Measurements from ENCODE around the gene HTR3E. TPM values are rescaled to one million over a fixed set of nuclear protein-coding genes. Genes with fewer than 3 reads are reported as not detected.
"Not testable (repeated sequence)": the region's sequence is repeated elsewhere in the genome, so short reads cannot be mapped to it uniquely, and the experiment has no call there.

Gene HTR3E
- total RNA-seq, 2 experiments from 2014 or later, result not detected

GRCh38 chr3:184121031-184121430 is 24.2 kb downstream of the HTR3E start:
- H3K9me3 Mint-ChIP-seq (ENCODE audit: low read depth); ATAC-seq; intact Hi-C loops (cut with DNase I, micrococcal nuclease); DNase-seq; H3K4me1 Mint-ChIP-seq; H3K27me3 Mint-ChIP-seq; H3K36me3 Mint-ChIP-seq (ENCODE audit: low read depth); POLR2A ChIA-PET; H3K27ac Mint-ChIP-seq; H3K4me3 Mint-ChIP-seq: not testable (repeated sequence)
- CTCF ChIA-PET, result interaction anchor here (0.7 kb wide), 1 partner anchor 476 kb away, joined by 3 read pairs; no protein-coding TSS in a partner anchor

DNA sequence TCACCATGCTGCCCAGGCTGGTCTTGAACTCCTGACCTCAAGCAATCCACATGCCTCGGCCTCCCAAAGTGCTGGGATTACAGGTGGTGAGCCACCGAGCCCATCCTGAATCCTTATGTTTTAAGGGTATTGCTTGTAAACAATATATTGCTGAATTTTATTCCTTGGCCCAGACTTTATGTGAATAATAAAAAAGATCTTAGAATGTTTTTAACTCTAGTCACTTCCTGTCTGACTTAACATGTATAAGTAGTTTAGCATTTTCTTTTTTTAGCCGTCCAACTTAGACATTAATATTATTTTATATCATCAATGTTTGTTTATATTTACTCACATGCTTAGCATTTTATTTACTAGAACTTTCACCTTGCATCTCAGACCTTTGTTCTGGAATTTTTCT is 29.1 kb downstream of the HTR3E start:
- Mint-ChIP-seq H3K27me3 (no peaks in the 10 kb centered on the region), H3K36me3 (ENCODE audit: low read depth) (no peaks in the 10 kb centered on the region), H3K4me3 (no peak overlapping the region), H3K4me1 (no peaks in the 10 kb centered on the region), H3K9me3 (ENCODE audit: low read depth) (no peaks in the 10 kb centered on the region), H3K27ac (no peak overlapping the region)
- intact Hi-C loops (cut with DNase I, micrococcal nuclease), result no loop called here
- ChIA-PET POLR2A (interaction anchor here (0.6 kb wide), 1 partner anchor 17 kb away, joined by 6 read pairs; no protein-coding TSS in a partner anchor), CTCF (no interaction called here)
- no peak for ATAC-seq
- DNase-seq, result no peak

GRCh38 chr3:184129012-184129411 is 32.1 kb downstream of the HTR3E start:
- H3K27ac Mint-ChIP-seq, result no peak overlapping the region
- ATAC-seq, result peak; percentile 63
- H3K4me3 Mint-ChIP-seq, result no peak overlapping the region
- H3K36me3 Mint-ChIP-seq (ENCODE audit: low read depth), result no peaks in the 10 kb centered on the region
- DNase-seq, result peak; percentile 41
- no peaks in the 10 kb centered on the region for H3K9me3 Mint-ChIP-seq (ENCODE audit: low read depth)
- no peaks in the 10 kb centered on the region for H3K27me3 Mint-ChIP-seq
- peaks cover 7% of the 10 kb centered on the region for H3K4me1 Mint-ChIP-seq
- ChIA-PET POLR2A (no interaction called here), CTCF (interaction anchor here (0.6 kb wide), 1 partner anchor 244 kb away, joined by 3 read pairs; no protein-coding TSS in a partner anchor)
- intact Hi-C loops (cut with DNase I, micrococcal nuclease), result no loop called here

DNA sequence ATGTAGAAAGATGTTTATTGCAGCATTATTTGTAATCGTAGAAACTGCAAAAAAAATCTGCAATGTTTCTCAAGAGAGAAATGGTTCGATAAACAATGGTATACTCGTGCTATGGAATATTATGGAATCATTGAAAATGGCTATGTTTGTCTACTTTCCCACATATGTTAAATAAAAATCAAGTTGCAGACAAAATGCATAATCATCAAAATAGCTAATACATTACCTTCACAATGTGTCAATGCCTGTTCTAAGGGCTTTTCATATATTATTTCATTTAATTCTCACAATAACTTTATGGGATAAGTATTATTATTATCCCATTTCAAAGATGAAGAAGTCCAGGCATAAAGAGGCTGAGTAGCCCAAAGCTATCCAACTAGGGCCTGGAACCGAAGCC is 36.1 kb downstream of the HTR3E start:
- Mint-ChIP-seq H3K9me3 (ENCODE audit: low read depth) (no peaks in the 10 kb centered on the region), H3K4me3 (no peak overlapping the region), H3K36me3 (ENCODE audit: low read depth) (peaks cover 12% of the 10 kb centered on the region), H3K27ac (no peak overlapping the region), H3K4me1 (peaks cover 27% of the 10 kb centered on the region), H3K27me3 (no peaks in the 10 kb centered on the region)
- POLR2A ChIA-PET, result no interaction called here
- ATAC-seq (no peak), DNase-seq (no peak)
- CTCF ChIA-PET, result interaction anchor here (0.7 to 1.4 kb wide), 3 partner anchors 115 to 1367 kb away, joined by 3 read pairs; partner anchors contain the start of gene ABCC5
- intact Hi-C loops (cut with DNase I, micrococcal nuclease), result loop anchor here in 1 of 2 experiments (10.0 kb wide), 1 partner anchor 238 kb away; no protein-coding TSS in a partner anchor

- DNase-seq (peak; percentile 76), ATAC-seq (peak; percentile 24)
- intact Hi-C loops (cut with DNase I, micrococcal nuclease), result loop anchor here (2.0 to 10.0 kb wide), 3 partner anchors 21 to 239 kb away; partner anchors contain the start of gene DVL3 (in 1 of the 2)
- CTCF ChIA-PET, result interaction anchor here (0.8 to 3.0 kb wide), 7 partner anchors 9 to 153 kb away, joined by 3 to 11 read pairs (median 4); partner anchors contain the start of genes ABCC5 and AP2M1
- Mint-ChIP-seq H3K36me3 (ENCODE audit: low read depth) (peaks cover 14% of the 10 kb centered on the region), H3K27ac (peak overlapping the region; percentile 92), H3K9me3 (ENCODE audit: low read depth) (no peaks in the 10 kb centered on the region), H3K4me3 (peak overlapping the region; percentile 97), H3K27me3 (no peaks in the 10 kb centered on the region), H3K4me1 (peaks cover 29% of the 10 kb centered on the region)
- POLR2A ChIA-PET, result interaction anchor here (0.5 to 0.9 kb wide), 3 partner anchors 22 to 420 kb away, joined by 3 to 7 read pairs (median 5); no protein-coding TSS in a partner anchor
These were observed 37.2 kb downstream of the HTR3E start for GRCh38 chr3:184133840-184134745.

DNA sequence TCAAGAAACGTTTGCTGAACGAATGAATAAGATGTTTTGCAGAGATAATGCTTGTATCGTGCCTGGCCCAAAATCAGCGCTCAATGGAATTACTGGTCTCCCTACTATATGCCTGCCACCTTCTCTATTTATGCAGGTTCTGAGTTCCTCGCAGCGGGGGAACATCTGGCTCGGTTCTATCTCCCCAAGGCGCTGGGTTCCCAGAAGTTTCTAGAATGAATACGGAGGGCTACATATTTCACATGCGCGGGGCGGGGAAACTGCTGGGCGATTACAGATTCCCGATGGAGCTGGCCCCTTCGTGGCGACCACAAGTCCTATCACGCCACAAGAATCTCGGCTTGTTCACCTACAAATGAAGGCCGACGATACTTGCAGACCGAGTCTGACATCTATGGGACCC is 37.9 kb downstream of the HTR3E start:
- intact Hi-C loops (cut with DNase I, micrococcal nuclease), result loop anchor here (1.0 to 10.0 kb wide), 11 partner anchors 20 to 497 kb away; partner anchors contain the start of genes ABCF3 (in 2 of the 2), AP2M1 (in 2 of the 2), DVL3 (in 2 of the 2) and EEF1AKMT4 (in 2 of the 2)
- CTCF ChIA-PET, result interaction anchor here (1.0 to 3.0 kb wide), 5 partner anchors 10 to 49 kb away, joined by 3 to 11 read pairs (median 4); partner anchors contain the start of gene AP2M1
- Mint-ChIP-seq H3K36me3 (ENCODE audit: low read depth) (peaks cover 14% of the 10 kb centered on the region), H3K27me3 (no peaks in the 10 kb centered on the region), H3K9me3 (ENCODE audit: low read depth) (no peaks in the 10 kb centered on the region), H3K27ac (peak overlapping the region; percentile 92), H3K4me1 (peaks cover 29% of the 10 kb centered on the region), H3K4me3 (peak overlapping the region; percentile 97)
- ATAC-seq (peak; percentile 35), DNase-seq (no peak)
- POLR2A ChIA-PET, result interaction anchor here (0.5 kb wide), 1 partner anchor 421 kb away, joined by 7 read pairs; no protein-coding TSS in a partner anchor

- Mint-ChIP-seq H3K4me3 (peak within 1 kb of the TSS; percentile 97), H3K4me1 (peaks cover 29% of the 10 kb centered on the region), H3K9me3 (ENCODE audit: low read depth) (no peaks in the 10 kb centered on the region), H3K36me3 (ENCODE audit: low read depth) (peaks cover 18% of the 10 kb centered on the region), H3K27me3 (no peaks in the 10 kb centered on the region), H3K27ac (peak within 1 kb of the TSS; percentile 92)
- intact Hi-C loops (cut with DNase I, micrococcal nuclease), result loop anchor here (1.0 to 10.0 kb wide), 11 partner anchors 19 to 498 kb away; partner anchors contain the start of genes ABCF3 (in 2 of the 2), AP2M1 (in 2 of the 2), DVL3 (in 2 of the 2) and EEF1AKMT4 (in 2 of the 2)
- ATAC-seq, result peak; percentile 90
- ChIA-PET POLR2A (no interaction called here), CTCF (interaction anchor here (0.9 to 3.0 kb wide), 4 partner anchors 9 to 242 kb away, joined by 3 to 11 read pairs (median 4); no protein-coding TSS in a partner anchor)
- peak; percentile 93 for DNase-seq
These were observed 38.5 kb downstream of the HTR3E start, which contains the start of gene EIF2B5 for GRCh38 chr3:184135149-184135910. Gene EIF2B5 (plus strand): TSS chr3:184135358. CDS start chr3:184135386, 28 bp downstream.

GRCh38 chr3:184135911-184136260 is 39.0 kb downstream of the HTR3E start:
- DNase-seq, result no peak
- ATAC-seq, result no peak
- POLR2A ChIA-PET, result no interaction called here
- H3K27me3 Mint-ChIP-seq, result no peaks in the 10 kb centered on the region
- H3K4me1 Mint-ChIP-seq, result peaks cover 29% of the 10 kb centered on the region
- H3K4me3 Mint-ChIP-seq, result peak overlapping the region; percentile 97
- H3K36me3 Mint-ChIP-seq (ENCODE audit: low read depth), result peaks cover 20% of the 10 kb centered on the region
- H3K9me3 Mint-ChIP-seq (ENCODE audit: low read depth), result no peaks in the 10 kb centered on the region
- CTCF ChIA-PET, result interaction anchor here (0.9 to 3.0 kb wide), 3 partner anchors 9 to 243 kb away, joined by 4 to 11 read pairs (median 4); no protein-coding TSS in a partner anchor
- peak overlapping the region; percentile 92 for H3K27ac Mint-ChIP-seq
- intact Hi-C loops (cut with DNase I, micrococcal nuclease), result loop anchor here (1.0 to 10.0 kb wide), 11 partner anchors 19 to 499 kb away; partner anchors contain the start of genes ABCF3 (in 2 of the 2), AP2M1 (in 2 of the 2), DVL3 (in 2 of the 2) and EEF1AKMT4 (in 2 of the 2)

DNA sequence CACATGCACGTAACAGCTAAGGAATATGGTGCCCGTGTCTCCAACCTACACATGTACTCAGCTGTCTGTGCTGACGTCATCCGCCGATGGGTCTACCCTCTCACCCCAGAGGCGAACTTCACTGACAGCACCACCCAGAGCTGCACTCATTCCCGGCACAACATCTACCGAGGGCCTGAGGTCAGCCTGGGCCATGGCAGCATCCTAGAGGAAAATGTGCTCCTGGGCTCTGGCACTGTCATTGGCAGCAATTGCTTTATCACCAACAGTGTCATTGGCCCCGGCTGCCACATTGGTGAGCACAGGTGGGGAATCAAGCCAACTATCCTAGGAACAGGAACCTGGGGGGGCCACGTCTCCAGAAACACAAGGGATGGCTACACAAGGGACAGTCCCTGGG is 43.6 kb downstream of the HTR3E start:
- intact Hi-C loops (cut with DNase I, micrococcal nuclease), result loop anchor here in 1 of 2 experiments (1.0 kb wide), 1 partner anchor 47 kb away; no protein-coding TSS in a partner anchor
- DNase-seq (no peak), ATAC-seq (no peak)
- CTCF ChIA-PET, result no interaction called here
- H3K4me3 Mint-ChIP-seq, result no peak overlapping the region
- H3K36me3 Mint-ChIP-seq (ENCODE audit: low read depth), result peaks cover 57% of the 10 kb centered on the region
- peaks cover 21% of the 10 kb centered on the region for H3K4me1 Mint-ChIP-seq
- POLR2A ChIA-PET, result no interaction called here
- H3K9me3 Mint-ChIP-seq (ENCODE audit: low read depth), result no peaks in the 10 kb centered on the region
- no peaks in the 10 kb centered on the region for H3K27me3 Mint-ChIP-seq
- H3K27ac Mint-ChIP-seq, result no peak overlapping the region

- peaks cover 57% of the 10 kb centered on the region for H3K36me3 Mint-ChIP-seq (ENCODE audit: low read depth)
- no peaks in the 10 kb centered on the region for H3K27me3 Mint-ChIP-seq
- ChIA-PET POLR2A (no interaction called here), CTCF (no interaction called here)
- intact Hi-C loops (cut with DNase I, micrococcal nuclease), result no loop called here
- ATAC-seq, result no peak
- DNase-seq, result no peak
- no peak overlapping the region for H3K4me3 Mint-ChIP-seq
- H3K9me3 Mint-ChIP-seq (ENCODE audit: low read depth), result no peaks in the 10 kb centered on the region
- no peak overlapping the region for H3K27ac Mint-ChIP-seq
- H3K4me1 Mint-ChIP-seq, result peaks cover 8% of the 10 kb centered on the region
These were observed 45.3 kb downstream of the HTR3E start for GRCh38 chr3:184142199-184142598.

Measured in activated CD4-positive, alpha-beta T cell treated with anti-CD3 and anti-CD28 coated beads for 36 hours (primary cell).